ENCODE measurements around the gene STEAP2. TPM values are rescaled to one million over a fixed set of nuclear protein-coding genes. Genes with fewer than 3 reads are reported as not detected.
A peak's percentile ranks its signal among the peaks of the same experiment; 100 is the strongest.

STEAP2 gene
- polyA plus RNA-seq, 3 donors = not detected

DNA sequence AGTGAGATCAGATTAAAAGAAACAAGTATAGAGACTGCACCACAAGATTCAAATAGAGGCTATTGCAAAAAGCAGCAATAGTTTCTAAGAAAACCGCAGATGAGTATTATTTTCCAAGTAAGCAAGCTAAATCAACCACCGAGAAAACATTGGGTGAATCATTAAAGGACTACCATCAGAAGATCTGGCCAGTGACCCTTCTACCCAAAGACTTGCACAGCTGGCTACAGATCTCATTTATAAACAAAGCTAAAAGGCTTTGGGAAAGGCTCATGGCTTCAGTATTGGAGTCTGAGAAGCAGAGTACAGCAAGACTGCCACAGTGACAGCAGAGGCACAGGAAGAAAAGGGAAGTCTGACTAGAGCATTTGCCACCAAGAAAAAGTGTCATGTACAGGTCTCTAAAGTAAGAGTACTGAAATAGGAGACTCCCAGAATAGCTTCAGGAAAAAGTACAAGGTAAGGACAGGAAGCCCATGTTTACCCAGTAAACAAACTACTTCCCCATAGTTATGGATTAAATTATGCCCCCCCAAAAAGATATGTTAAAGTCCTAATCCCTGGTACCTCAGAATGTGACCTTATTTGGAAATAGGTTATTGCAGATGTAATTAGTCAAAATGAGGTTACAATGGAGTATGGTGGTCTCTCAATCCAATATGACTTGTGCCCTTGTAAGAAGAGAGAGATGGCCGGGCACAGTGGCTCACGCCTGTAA, 38.3 kb upstream of the STEAP2 start:
- H3K4me3 ChIP-seq (replicated peaks in 1 of 3; ENCODE audit: low read depth in 2 of 3, low read length in 3 of 3) = no peak overlapping the region
- intact Hi-C loops (cut with micrococcal nuclease) = no loop called here
- Mint-ChIP-seq H3K4me3 (no peak overlapping the region), H3K27ac (peak overlapping the region in 1 of 7 donors; percentile 6), H3K36me3 (no peaks in the 10 kb centered on the region), H3K9me3 (peaks cover 9 to 26% (median 16%) of the 10 kb centered on the region in 7 donors), H3K4me1 (no peaks in the 10 kb centered on the region), H3K27me3 (ENCODE audit: low read depth in 3 of 3) (peaks cover 0 to 1% (median 0%) of the 10 kb centered on the region in 3 donors)
- H3K9ac ChIP-seq (ENCODE audit: insufficient read depth, low read length, poor library complexity, severe bottlenecking) = no peak overlapping the region
- TF ChIP-seq, protein P1, sequence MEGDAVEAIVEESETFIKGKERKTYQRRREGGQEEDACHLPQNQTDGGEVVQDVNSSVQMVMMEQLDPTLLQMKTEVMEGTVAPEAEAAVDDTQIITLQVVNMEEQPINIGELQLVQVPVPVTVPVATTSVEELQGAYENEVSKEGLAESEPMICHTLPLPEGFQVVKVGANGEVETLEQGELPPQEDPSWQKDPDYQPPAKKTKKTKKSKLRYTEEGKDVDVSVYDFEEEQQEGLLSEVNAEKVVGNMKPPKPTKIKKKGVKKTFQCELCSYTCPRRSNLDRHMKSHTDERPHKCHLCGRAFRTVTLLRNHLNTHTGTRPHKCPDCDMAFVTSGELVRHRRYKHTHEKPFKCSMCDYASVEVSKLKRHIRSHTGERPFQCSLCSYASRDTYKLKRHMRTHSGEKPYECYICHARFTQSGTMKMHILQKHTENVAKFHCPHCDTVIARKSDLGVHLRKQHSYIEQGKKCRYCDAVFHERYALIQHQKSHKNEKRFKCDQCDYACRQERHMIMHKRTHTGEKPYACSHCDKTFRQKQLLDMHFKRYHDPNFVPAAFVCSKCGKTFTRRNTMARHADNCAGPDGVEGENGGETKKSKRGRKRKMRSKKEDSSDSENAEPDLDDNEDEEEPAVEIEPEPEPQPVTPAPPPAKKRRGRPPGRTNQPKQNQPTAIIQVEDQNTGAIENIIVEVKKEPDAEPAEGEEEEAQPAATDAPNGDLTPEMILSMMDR (IDR thresholded peaks at IDR 0.05) = no peak
- H3K9me3 ChIP-seq (replicated peaks in 1 of 2; ENCODE audit: control insufficient read depth in 1 of 2, insufficient read depth in 1 of 2, low read length in 2 of 2) = peaks cover 10 to 14% of the 10 kb centered on the region in 2 donors
- H4K20me1 ChIP-seq (ENCODE audit: insufficient read depth, low read length) = no peaks in the 10 kb centered on the region
- H2AFZ ChIP-seq (ENCODE audit: insufficient read depth, low read depth, low read length, poor library complexity, severe bottlenecking) = no peak overlapping the region
- H3K79me2 ChIP-seq (ENCODE audit: insufficient read depth, low read length) = no peaks in the 10 kb centered on the region
- 95% methylated on average over 4 of the region's 4 CpGs for WGBS (ENCODE audit: insufficient coverage)
- H3K27me3 ChIP-seq (ENCODE audit: control insufficient read depth in 2 of 2, insufficient read depth in 2 of 2, low read length in 2 of 2) = no peaks in the 10 kb centered on the region
- no peaks in the 10 kb centered on the region for H3K36me3 ChIP-seq (replicated peaks in 1 of 2; ENCODE audit: control insufficient read depth in 1 of 2, insufficient read depth in 2 of 2, low read length in 2 of 2)
- H3K4me1 ChIP-seq (ENCODE audit: control insufficient read depth in 1 of 2, insufficient read depth in 2 of 2, low read length in 2 of 2) = peaks cover under 1 to 3% of the 10 kb centered on the region in 2 donors
- no peak overlapping the region for H3K4me2 ChIP-seq (replicated peaks; ENCODE audit: extremely low read depth, low read length, poor library complexity, severe bottlenecking)
- H3K27ac ChIP-seq (ENCODE audit: low read depth in 1 of 2, low read length in 2 of 2) = no peak overlapping the region
- DNase-seq = no peak

DNA sequence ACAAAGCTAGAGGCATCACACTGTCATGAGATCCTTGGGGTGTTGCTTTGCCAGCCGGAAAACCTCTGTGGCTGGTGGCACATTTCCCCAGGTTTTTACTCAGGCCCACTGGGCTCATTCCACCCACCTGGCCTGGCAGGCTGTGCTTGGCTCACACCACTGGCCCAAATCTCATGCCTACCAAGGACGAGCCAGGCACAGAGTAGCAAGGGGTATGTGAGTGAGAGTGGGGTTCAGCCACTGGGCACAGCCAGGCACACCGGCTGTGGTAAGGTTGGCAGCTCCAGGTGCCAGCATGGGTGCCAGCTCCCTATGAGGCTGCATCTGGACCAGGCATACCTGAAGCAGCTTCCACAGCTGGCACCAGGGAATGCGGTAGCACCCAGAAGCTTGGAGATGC, 35.9 kb upstream of the STEAP2 start:
- Mint-ChIP-seq H3K27ac (no peak overlapping the region), H3K9me3 (peaks cover 6 to 19% (median 11%) of the 10 kb centered on the region in 7 donors), H3K36me3 (no peaks in the 10 kb centered on the region), H3K4me3 (no peak overlapping the region), H3K4me1 (peaks cover 20% of the 10 kb centered on the region), H3K27me3 (ENCODE audit: low read depth in 3 of 3) (peaks cover 0 to 1% (median 0%) of the 10 kb centered on the region in 3 donors)
- H3K36me3 ChIP-seq (replicated peaks in 1 of 2; ENCODE audit: control insufficient read depth in 1 of 2, insufficient read depth in 2 of 2, low read length in 2 of 2) = no peaks in the 10 kb centered on the region
- H3K27ac ChIP-seq (ENCODE audit: low read depth in 1 of 2, low read length in 2 of 2) = no peak overlapping the region
- H3K9ac ChIP-seq (ENCODE audit: insufficient read depth, low read length, poor library complexity, severe bottlenecking) = no peak overlapping the region
- no peaks in the 10 kb centered on the region for H4K20me1 ChIP-seq (ENCODE audit: insufficient read depth, low read length)
- intact Hi-C loops (cut with micrococcal nuclease) = no loop called here
- WGBS (ENCODE audit: insufficient coverage) = 89% methylated on average over 4 of the region's 4 CpGs
- no peak for DNase-seq
- TF ChIP-seq, protein P1 (IDR thresholded peaks at IDR 0.05) = no peak
- H3K4me3 ChIP-seq (replicated peaks in 1 of 3; ENCODE audit: low read depth in 2 of 3, low read length in 3 of 3) = no peak overlapping the region
- peaks cover 10 to 14% of the 10 kb centered on the region in 2 donors for H3K9me3 ChIP-seq (replicated peaks in 1 of 2; ENCODE audit: control insufficient read depth in 1 of 2, insufficient read depth in 1 of 2, low read length in 2 of 2)
- no peaks in the 10 kb centered on the region for H3K79me2 ChIP-seq (ENCODE audit: insufficient read depth, low read length)
- peaks cover 15 to 27% of the 10 kb centered on the region in 2 donors for H3K4me1 ChIP-seq (ENCODE audit: control insufficient read depth in 1 of 2, insufficient read depth in 2 of 2, low read length in 2 of 2)
- no peak overlapping the region for H2AFZ ChIP-seq (ENCODE audit: insufficient read depth, low read depth, low read length, poor library complexity, severe bottlenecking)
- H3K27me3 ChIP-seq (ENCODE audit: control insufficient read depth in 2 of 2, insufficient read depth in 2 of 2, low read length in 2 of 2) = no peaks in the 10 kb centered on the region
- H3K4me2 ChIP-seq (replicated peaks; ENCODE audit: extremely low read depth, low read length, poor library complexity, severe bottlenecking) = no peak overlapping the region
